Measurements from ENCODE around the gene ZNRF3.

ZNRF3 gene

DNA sequence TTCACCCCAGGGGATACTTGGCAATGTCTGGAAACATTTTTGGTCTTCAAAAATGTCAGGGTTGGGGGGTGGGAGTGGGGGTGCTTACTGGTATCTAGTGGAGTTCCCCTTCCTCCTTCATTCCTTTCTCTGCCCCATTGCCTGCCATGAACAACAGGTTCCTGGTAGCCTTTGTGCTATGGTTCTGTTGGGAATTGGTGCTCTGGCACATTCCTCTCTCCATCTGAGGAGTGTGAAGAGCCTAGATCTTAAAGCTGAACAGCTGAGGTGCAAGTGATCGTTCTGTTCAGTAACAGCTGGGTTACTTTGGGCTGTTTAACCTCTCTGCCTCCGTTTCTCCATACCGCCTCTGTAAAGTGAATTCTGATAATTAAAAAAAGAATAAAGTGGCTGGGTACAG is 114.0 kb downstream of the ZNRF3 start:
- no peaks in the 10 kb centered on the region for H3K27me3 ChIP-seq (replicated peaks; ENCODE audit: control insufficient read depth, insufficient read depth, low read length)
- DNase-seq (ENCODE audit: extremely low read depth, insufficient read length), result no peak
- no peak overlapping the region for H3K4me3 ChIP-seq (replicated peaks; ENCODE audit: low read depth, low read length)
- H3K36me3 ChIP-seq (ENCODE audit: control insufficient read depth, insufficient read depth, low read length), result no peaks in the 10 kb centered on the region
- no peak for TF ChIP-seq CTCF (IDR thresholded peaks at IDR 0.05; ENCODE audit: insufficient read depth, low read length, poor library complexity, severe bottlenecking)

DNA sequence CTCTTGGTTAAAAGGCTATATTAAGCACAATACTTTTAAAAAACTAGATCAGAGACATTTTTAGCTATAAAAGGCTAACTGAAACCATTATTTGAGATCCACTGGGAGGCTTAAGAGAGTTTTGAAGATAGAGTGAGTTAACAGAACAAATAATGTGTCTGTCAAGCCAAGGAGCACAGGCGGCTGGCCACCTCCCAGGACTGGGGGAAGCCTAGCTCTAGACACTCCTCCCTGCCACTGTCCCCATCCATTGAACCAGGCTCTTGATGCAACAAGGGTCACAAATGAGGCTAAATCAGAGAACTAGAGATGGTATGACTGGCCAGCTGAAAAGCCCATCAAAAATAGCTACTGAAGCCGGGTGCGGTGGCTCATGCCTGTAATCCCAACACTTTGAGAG is 115.3 kb downstream of the ZNRF3 start:
- H3K27me3 ChIP-seq (replicated peaks; ENCODE audit: control insufficient read depth, insufficient read depth, low read length), result no peaks in the 10 kb centered on the region
- no peak overlapping the region for H3K4me3 ChIP-seq (replicated peaks; ENCODE audit: low read depth, low read length)

GRCh38 chr22:28999510-28999909 is 116.1 kb downstream of the ZNRF3 start:
- Histone ChIP-seq H3K27me3 (replicated peaks; ENCODE audit: control insufficient read depth, insufficient read depth, low read length) (no peaks in the 10 kb centered on the region), H3K36me3 (ENCODE audit: control insufficient read depth, insufficient read depth, low read length) (no peaks in the 10 kb centered on the region), H3K4me3 (replicated peaks; ENCODE audit: low read depth, low read length) (no peak overlapping the region)
- no peak for TF ChIP-seq CTCF (IDR thresholded peaks at IDR 0.05; ENCODE audit: insufficient read depth, low read length, poor library complexity, severe bottlenecking)
- DNase-seq (ENCODE audit: extremely low read depth, insufficient read length), result no peak

More for the DNA sequence above, 115.3 kb downstream of the ZNRF3 start:
- no peaks in the 10 kb centered on the region for H3K36me3 ChIP-seq (ENCODE audit: control insufficient read depth, insufficient read depth, low read length)
- no peak for TF ChIP-seq CTCF (IDR thresholded peaks at IDR 0.05; ENCODE audit: insufficient read depth, low read length, poor library complexity, severe bottlenecking)
- DNase-seq (ENCODE audit: extremely low read depth, insufficient read length), result no peak

- Histone ChIP-seq H3K27me3 (replicated peaks; ENCODE audit: control insufficient read depth, insufficient read depth, low read length) (no peaks in the 10 kb centered on the region; the same call in 1 of the 2 replicates), H3K4me3 (replicated peaks; ENCODE audit: low read depth, low read length) (no peak overlapping the region), H3K36me3 (ENCODE audit: control insufficient read depth, insufficient read depth, low read length) (no peaks in the 10 kb centered on the region)
- DNase-seq (ENCODE audit: extremely low read depth, insufficient read length), result no peak
- no peak for TF ChIP-seq CTCF (IDR thresholded peaks at IDR 0.05; ENCODE audit: insufficient read depth, low read length, poor library complexity, severe bottlenecking)
These were observed 116.7 kb downstream of the ZNRF3 start for GRCh38 chr22:28999919-29000556.

DNA sequence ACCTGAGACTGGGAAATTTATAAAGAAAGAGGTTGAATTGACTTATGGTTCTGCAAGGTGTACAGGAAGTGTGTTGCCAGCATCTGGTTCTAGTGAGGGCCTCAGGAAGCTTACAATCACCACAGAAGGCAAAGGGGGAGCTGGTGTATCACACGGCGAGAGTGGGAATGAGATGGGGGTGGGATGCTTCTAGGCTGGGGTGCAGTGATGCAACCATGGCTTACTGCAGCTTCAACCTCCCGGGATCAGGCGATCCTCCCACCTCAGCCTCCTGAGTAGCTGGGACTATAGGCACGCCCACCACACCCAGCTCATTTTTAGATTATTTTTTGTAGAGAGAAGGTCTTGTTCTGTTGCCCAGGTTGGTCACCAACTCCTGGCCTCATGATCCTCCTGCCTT is 117.3 kb downstream of the ZNRF3 start:
- Histone ChIP-seq H3K27me3 (replicated peaks; ENCODE audit: control insufficient read depth, insufficient read depth, low read length) (no peaks in the 10 kb centered on the region; the same call in 1 of the 2 replicates), H3K36me3 (ENCODE audit: control insufficient read depth, insufficient read depth, low read length) (no peaks in the 10 kb centered on the region), H3K4me3 (replicated peaks; ENCODE audit: low read depth, low read length) (no peak overlapping the region)
- no peak for DNase-seq (ENCODE audit: extremely low read depth, insufficient read length)
- no peak for TF ChIP-seq CTCF (IDR thresholded peaks at IDR 0.05; ENCODE audit: insufficient read depth, low read length, poor library complexity, severe bottlenecking)

- no peak overlapping the region for H3K4me3 ChIP-seq (replicated peaks; ENCODE audit: low read depth, low read length)
- DNase-seq (ENCODE audit: extremely low read depth, insufficient read length), result no peak
- no peaks in the 10 kb centered on the region; the same call in 1 of the 2 replicates for H3K27me3 ChIP-seq (replicated peaks; ENCODE audit: control insufficient read depth, insufficient read depth, low read length)
These were observed 119.2 kb downstream of the ZNRF3 start for GRCh38 chr22:29002603-29003002.

More at GRCh38 chr22:29002603-29003002, 119.2 kb downstream of the ZNRF3 start:
- H3K36me3 ChIP-seq (ENCODE audit: control insufficient read depth, insufficient read depth, low read length), result no peaks in the 10 kb centered on the region
- no peak for TF ChIP-seq CTCF (IDR thresholded peaks at IDR 0.05; ENCODE audit: insufficient read depth, low read length, poor library complexity, severe bottlenecking)
